Bronchial epithelial cell (primary cell): ENCODE results near the gene ZNF19. TPM values are rescaled to one million over a fixed set of nuclear protein-coding genes. Genes with fewer than 3 reads are reported as not detected.
A peak's percentile ranks its signal among the peaks of the same experiment; 100 is the strongest.

Source experiments
- DNase-seq: peaks from one replicate; pipeline ENCODE4 v3.0.0-alpha.2; 2010; ENCODE audit warnings: low read depth
- FAIRE-seq: peaks from 2 replicates; lab custom pipeline; 2011; peaks lifted over from hg19 to GRCh38; lab: Jason Lieb, UNC
- H3K27me3 ChIP-seq: 2 replicates; pipeline ENCODE4 v1.5.1; 2011; ENCODE audit warnings: low read length; ENCODE audit not compliant: control insufficient read depth, insufficient read depth
- H3K36me3 ChIP-seq: 2 replicates; pipeline ENCODE4 v1.5.1; 2011; ENCODE audit warnings: low read length; ENCODE audit not compliant: control insufficient read depth, insufficient read depth
- H3K4me3 ChIP-seq: 2 replicates; pipeline ENCODE4 v1.5.1; 2011; ENCODE audit warnings: mild to moderate bottlenecking, low read depth, low read length, control low read depth
- CTCF ChIP-seq: IDR thresholded peaks from 2 replicates; pipeline ENCODE4 v1.5.1; 2011; ENCODE audit warnings: mild to moderate bottlenecking, moderate library complexity, low read length, control low read depth, inconsistent platforms; ENCODE audit not compliant: insufficient read depth, severe bottlenecking
- total RNA-seq: library from RNA; depleted of rRNA; stranded (reverse); fragments of >200 nt; gene quantifications from 2 replicates; pipeline ENCODE4 v1.2.1, GENCODE V29; 2014

ZNF19 gene
- total RNA-seq, 1 donor from 2014 or later, result 2.6 TPM

GRCh38 chr16:71426069-71426879 is 62.9 kb downstream of the ZNF19 start:
- TF ChIP-seq CTCF, result no peak
- no peaks in the 10 kb centered on the region for H3K27me3 ChIP-seq
- FAIRE-seq (no peak), DNase-seq (peak; percentile 95)
- no peaks in the 10 kb centered on the region for H3K36me3 ChIP-seq
- H3K4me3 ChIP-seq, result peak overlapping the region; percentile 35

- peak overlapping the region; percentile 35 for H3K4me3 ChIP-seq
- FAIRE-seq, result no peak
- TF ChIP-seq CTCF, result no peak
- no peak for DNase-seq
- no peaks in the 10 kb centered on the region for H3K36me3 ChIP-seq
- no peaks in the 10 kb centered on the region for H3K27me3 ChIP-seq
Observed at GRCh38 chr16:71425746-71426068, 63.4 kb downstream of the ZNF19 start.

- Histone ChIP-seq H3K36me3 (no peaks in the 10 kb centered on the region), H3K27me3 (no peaks in the 10 kb centered on the region), H3K4me3 (no peak overlapping the region)
- no peak for TF ChIP-seq CTCF
- DNase-seq (no peak), FAIRE-seq (no peak)
Observed at GRCh38 chr16:71424626-71425025, 64.5 kb downstream of the ZNF19 start.

- no peak for DNase-seq
- Histone ChIP-seq H3K27me3 (no peaks in the 10 kb centered on the region), H3K36me3 (no peaks in the 10 kb centered on the region), H3K4me3 (no peak overlapping the region)
- no peak for TF ChIP-seq CTCF
- no peak for FAIRE-seq
Observed at GRCh38 chr16:71423865-71424264, 65.3 kb downstream of the ZNF19 start.

Other genes starting within 250 kb of the ZNF19 start
- 37.4 and 42.9 TPM in 2 replicates for gene CMTR2, start 199.9 kb downstream of the ZNF19 start, total RNA-seq
- gene CALB2, start 130.6 kb downstream of the ZNF19 start, total RNA-seq, result 0.26 and 2.2 TPM in 2 replicates
- gene TLE7, start 47.3 kb downstream of the ZNF19 start, total RNA-seq, result not detected in 2 replicates
- gene ZNF23, start 27.1 kb downstream of the ZNF19 start, total RNA-seq, result 7.9 and 8.1 TPM in 2 replicates
- gene CHST4, start 37.1 kb upstream of the ZNF19 start, total RNA-seq, result under 0.01 and 0.26 TPM in 2 replicates
- gene TAT, start 87.8 kb upstream of the ZNF19 start, total RNA-seq, result not detected in 2 replicates
- 16.6 and 21.3 TPM in 2 replicates for gene MARVELD3, start 136.9 kb upstream of the ZNF19 start, total RNA-seq
- 2.6 and 4.0 TPM in 2 replicates for gene PHLPP2, start 235.4 kb upstream of the ZNF19 start, total RNA-seq